ENCODE measurements around the gene SGCE.

SGCE gene

DNA sequence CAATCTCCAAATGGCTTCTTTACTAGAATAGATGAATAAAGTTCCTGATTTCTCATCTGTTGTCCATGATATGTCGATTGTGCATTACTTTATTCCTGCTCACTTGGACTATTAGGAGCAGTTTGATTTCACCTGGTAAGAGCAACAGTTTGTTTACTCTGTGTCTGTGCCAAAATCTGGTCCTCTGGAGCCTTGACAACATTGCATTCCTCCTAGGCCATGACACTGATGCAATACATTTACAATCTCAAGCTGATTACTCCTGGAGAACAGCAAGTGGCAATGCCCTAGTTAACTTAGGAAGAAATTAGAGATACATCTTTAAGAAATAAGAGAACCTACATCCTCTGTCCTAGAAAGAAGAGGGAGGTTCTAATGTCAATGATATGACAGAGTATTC lies 71.8 kb downstream of the SGCE start:
- H3K4me1 ChIP-seq, result no peaks in the 10 kb centered on the region

DNA sequence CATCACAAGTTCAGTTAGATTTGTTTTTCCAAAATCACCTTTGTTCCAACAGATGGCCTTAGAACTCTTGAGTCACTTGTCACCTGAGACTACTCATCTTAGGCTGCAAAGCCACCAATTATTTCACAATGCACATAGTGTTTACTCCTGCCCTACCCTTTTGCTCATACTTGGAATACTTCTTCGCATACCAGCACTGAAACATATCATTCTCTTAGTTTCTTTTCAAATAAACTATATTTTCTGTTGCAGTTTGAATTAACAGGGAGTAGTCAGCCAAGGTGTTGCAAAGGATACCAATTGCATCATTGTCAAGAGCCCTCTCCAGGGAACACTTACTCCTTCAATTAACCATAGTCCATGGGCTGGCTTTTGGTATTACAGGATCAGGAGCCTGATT lies 75.3 kb downstream of the SGCE start:
- Histone ChIP-seq H3K36me3 (0 out of 2 replicates have a peak, but pooled peaks cover 2% of the 10 kb centered on the region), H3K4me1 (no peaks in the 10 kb centered on the region), H3K4me3 (ENCODE audit: low read depth, low read length) (no peak overlapping the region), H3K9me3 (no peaks in the 10 kb centered on the region), H3K27me3 (no peaks in the 10 kb centered on the region)
- DNase-seq, result no peak
- TF ChIP-seq, protein P1, sequence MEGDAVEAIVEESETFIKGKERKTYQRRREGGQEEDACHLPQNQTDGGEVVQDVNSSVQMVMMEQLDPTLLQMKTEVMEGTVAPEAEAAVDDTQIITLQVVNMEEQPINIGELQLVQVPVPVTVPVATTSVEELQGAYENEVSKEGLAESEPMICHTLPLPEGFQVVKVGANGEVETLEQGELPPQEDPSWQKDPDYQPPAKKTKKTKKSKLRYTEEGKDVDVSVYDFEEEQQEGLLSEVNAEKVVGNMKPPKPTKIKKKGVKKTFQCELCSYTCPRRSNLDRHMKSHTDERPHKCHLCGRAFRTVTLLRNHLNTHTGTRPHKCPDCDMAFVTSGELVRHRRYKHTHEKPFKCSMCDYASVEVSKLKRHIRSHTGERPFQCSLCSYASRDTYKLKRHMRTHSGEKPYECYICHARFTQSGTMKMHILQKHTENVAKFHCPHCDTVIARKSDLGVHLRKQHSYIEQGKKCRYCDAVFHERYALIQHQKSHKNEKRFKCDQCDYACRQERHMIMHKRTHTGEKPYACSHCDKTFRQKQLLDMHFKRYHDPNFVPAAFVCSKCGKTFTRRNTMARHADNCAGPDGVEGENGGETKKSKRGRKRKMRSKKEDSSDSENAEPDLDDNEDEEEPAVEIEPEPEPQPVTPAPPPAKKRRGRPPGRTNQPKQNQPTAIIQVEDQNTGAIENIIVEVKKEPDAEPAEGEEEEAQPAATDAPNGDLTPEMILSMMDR (IDR thresholded peaks at IDR 0.05; ENCODE audit: low read depth, low read length), result no peak

More for the DNA sequence above, 71.8 kb downstream of the SGCE start:
- H3K4me3 ChIP-seq (ENCODE audit: low read depth, low read length), result no peak overlapping the region
- H3K27me3 ChIP-seq, result no peaks in the 10 kb centered on the region
- TF ChIP-seq, protein P1 (IDR thresholded peaks at IDR 0.05; ENCODE audit: low read depth, low read length), result no peak
- H3K36me3 ChIP-seq, result peaks cover 6% of the 10 kb centered on the region
- H3K9me3 ChIP-seq, result no peaks in the 10 kb centered on the region
- DNase-seq, result no peak

DNA sequence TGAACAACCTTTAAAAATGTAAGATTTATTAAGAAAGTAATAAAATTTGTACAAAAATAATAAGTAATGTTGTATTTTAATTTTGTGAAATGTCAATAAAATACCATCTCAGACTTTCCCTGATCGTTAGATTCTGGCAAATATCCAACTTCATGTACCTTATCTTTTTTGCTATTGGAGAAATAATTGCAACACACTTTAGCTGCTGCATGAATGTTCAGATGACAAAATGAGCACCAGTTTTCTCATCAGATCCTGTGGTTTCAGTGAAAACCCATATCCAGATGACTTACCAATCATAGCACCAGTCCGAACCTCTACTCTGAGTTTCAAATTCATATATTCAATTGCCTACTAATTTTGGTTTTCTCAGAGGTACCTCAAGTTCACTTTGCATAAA lies 76.5 kb downstream of the SGCE start:
- TF ChIP-seq, protein P1 (IDR thresholded peaks at IDR 0.05; ENCODE audit: low read depth, low read length), result no peak
- H3K9me3 ChIP-seq, result no peaks in the 10 kb centered on the region
- no peaks in the 10 kb centered on the region for H3K27me3 ChIP-seq
- DNase-seq, result no peak
- H3K4me3 ChIP-seq (ENCODE audit: low read depth, low read length), result no peak overlapping the region
- 0 out of 2 replicates have a peak, but pooled peaks cover 2% of the 10 kb centered on the region for H3K36me3 ChIP-seq
- H3K4me1 ChIP-seq, result no peaks in the 10 kb centered on the region

DNA sequence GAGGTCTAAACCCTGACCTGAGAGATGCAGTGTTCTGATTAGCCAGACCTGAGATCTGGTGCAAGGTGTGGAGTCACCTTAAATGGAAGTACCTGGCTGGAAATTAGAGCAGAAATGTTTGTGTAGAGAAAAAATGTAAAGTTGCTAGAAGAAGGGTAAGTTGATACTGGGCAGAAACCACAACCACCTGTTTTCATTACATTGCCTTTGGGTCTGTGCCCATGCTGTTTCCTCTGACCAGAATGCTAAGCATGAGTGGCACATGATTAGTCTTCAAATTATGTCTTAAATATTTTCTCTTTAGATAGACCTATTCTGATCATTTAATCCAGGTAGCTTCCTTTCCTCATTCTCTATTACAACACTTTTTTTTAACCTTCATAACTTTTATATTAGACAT lies 77.3 kb downstream of the SGCE start:
- Histone ChIP-seq H3K27me3 (no peaks in the 10 kb centered on the region), H3K4me1 (no peaks in the 10 kb centered on the region), H3K9me3 (no peaks in the 10 kb centered on the region), H3K36me3 (0 out of 2 replicates have a peak, but pooled peaks cover 1% of the 10 kb centered on the region), H3K4me3 (ENCODE audit: low read depth, low read length) (no peak overlapping the region)
- TF ChIP-seq, protein P1 (IDR thresholded peaks at IDR 0.05; ENCODE audit: low read depth, low read length), result no peak
- DNase-seq, result no peak

DNA sequence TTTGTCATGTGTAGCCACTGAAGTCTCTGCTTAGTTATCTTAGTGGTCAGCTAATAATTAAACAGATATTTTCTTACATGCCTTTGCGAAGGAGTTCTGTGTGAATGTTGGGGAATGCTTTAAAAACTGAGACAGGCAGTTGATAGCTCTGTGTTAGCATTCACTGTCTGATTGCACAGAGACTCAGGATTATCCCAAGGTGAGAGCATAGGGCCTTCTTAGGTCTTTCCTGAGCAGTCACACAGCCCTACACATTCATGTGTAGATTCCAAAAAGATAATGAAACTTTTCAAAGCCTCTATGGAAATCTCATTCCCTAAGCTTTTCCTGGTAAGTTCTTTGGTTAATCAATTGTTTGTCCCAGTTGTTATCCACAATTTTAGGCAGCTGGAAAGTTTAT lies 78.6 kb downstream of the SGCE start:
- no peak for DNase-seq
- no peaks in the 10 kb centered on the region for H3K9me3 ChIP-seq
- TF ChIP-seq, protein P1 (IDR thresholded peaks at IDR 0.05; ENCODE audit: low read depth, low read length), result no peak
- H3K36me3 ChIP-seq, result no peaks in the 10 kb centered on the region
- H3K4me1 ChIP-seq, result no peaks in the 10 kb centered on the region
- H3K4me3 ChIP-seq (ENCODE audit: low read depth, low read length), result no peak overlapping the region
- H3K27me3 ChIP-seq, result no peaks in the 10 kb centered on the region

DNA sequence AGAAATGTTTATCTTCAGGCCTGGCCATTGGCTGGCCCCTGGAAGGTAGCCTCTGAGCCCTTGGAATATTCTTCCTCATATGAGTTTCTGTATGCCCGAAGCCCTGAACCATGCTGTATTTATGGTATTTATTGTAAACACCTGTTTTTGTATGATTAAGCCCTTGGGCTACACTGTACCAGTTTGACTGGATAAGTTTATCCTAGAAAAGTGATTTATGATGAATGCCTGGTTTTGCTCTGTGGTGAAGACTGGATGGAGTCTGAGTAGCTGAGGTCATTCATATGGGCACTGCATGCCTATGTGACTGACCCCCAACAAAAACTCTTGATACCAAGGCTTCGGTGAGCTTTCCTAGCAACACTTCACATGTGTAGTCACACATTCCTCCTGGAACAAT lies 79.6 kb downstream of the SGCE start:
- TF ChIP-seq, protein P1 (IDR thresholded peaks at IDR 0.05; ENCODE audit: low read depth, low read length), result no peak
- DNase-seq, result no peak
- no peaks in the 10 kb centered on the region for H3K4me1 ChIP-seq
- no peaks in the 10 kb centered on the region for H3K36me3 ChIP-seq
- H3K4me3 ChIP-seq (ENCODE audit: low read depth, low read length), result no peak overlapping the region
- no peaks in the 10 kb centered on the region for H3K9me3 ChIP-seq
- no peaks in the 10 kb centered on the region for H3K27me3 ChIP-seq
